ENCODE measurements around the gene AADACL4.

AADACL4 gene

DNA sequence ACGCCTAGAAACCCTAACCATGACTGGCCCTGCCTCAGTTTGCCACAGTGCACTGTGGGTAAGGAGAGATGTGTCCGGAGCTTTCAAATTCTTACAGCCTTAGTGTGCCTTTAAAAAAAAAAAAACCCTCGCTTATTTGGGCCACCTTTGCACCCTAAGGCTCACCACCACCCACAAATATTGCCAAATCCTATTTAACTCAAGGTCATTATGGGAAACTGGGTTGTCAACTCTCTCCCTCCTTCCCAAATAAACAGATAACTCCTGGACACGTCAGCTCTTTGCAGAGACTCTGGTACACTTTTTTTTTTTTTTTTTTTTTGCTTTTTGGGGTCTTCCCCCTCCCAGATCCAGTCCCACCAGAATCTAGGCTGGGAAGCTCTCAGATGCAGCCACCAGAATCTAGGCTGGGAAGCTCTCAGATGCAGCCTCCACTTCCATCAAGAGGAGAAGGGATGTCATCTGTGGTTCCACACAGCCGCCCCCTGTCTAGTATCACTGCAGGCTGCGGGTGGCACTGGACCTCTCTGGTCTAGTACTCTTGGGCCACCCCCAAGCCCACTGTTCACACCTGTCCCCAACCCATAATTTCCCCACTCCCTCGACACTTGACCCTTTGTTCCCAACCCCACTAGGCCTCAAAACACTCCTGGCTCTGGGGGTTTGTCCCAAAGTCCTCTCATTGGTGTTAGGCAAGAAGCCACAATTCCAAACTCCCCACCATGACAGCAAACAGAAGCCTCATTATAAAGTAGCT, 29.3 kb upstream of the AADACL4 start:
- no peak for DNase-seq

DNA sequence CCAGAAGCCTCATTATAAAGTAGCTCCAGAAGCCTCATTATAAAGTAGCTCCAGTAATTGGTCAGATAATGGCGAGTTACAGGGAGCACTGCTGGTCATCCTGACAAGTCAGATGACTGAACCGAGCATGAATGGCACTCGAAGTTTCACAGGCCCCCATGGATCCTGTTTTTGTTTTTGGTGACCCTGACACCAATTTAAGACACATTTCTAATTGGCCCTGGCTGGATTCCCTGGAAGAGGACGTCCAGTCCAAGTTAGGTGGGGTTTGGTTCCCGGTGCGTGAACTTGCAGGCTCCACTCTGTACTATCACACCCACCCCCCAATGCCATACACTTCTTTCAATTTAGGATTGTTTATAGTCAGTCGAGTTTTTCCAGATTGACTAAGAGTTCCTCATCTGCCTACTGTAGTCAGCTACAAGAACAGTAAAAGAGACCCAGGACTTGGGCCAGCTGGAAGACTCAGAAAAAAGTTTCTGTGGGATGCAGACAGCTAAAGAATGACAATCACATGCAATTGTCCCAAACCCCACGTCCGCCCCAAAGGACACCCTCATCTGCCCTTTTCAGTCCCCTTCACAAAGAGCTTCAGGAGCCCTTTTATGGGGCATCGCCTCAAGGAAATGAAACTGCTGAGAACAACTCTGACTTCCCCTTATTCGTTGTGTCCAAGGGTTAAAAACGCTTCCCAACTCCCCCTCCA, 28.6 kb upstream of the AADACL4 start:
- DNase-seq = no peak

DNA sequence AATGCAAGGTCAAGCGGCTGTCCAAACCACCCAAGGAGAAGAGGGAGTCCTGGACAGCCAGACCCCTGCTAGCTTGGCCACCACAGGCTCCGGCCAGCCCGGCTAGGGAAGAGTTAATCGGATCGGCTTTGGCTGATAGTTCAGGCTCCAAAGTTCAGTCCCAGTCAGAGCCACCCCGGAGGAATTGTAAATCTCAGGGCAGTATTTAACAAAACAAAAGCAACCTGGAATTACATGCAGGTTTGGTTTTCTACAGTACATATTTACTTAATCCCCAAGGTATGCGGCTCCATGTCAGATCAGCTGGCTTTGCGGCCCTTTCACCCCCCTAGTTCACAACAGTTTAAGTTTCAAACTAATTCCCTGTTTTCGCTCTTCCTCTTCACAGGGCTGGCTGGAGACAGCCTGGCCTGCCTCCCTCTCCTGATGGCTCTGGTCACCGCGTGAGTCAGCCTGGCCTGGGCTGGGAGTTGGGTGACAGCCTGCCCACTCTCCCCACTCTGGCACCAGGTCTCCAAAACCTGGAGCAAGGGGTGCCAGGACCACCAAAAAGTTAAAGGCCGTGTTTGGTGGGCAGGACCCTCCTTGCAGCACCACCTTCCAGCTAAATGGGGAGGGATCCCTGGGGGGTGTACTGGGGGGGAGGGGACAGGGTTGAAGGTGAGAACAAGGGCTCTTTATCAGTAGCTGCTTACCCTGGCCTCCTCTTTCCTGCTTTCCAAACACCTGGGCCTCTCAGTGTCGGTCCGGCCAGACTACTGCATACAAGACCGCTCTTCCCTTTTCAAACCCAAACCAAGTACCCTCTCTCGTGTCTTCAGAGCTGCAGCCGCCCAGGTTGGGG, 27.8 kb upstream of the AADACL4 start:
- peak; percentile 39 for DNase-seq

DNA sequence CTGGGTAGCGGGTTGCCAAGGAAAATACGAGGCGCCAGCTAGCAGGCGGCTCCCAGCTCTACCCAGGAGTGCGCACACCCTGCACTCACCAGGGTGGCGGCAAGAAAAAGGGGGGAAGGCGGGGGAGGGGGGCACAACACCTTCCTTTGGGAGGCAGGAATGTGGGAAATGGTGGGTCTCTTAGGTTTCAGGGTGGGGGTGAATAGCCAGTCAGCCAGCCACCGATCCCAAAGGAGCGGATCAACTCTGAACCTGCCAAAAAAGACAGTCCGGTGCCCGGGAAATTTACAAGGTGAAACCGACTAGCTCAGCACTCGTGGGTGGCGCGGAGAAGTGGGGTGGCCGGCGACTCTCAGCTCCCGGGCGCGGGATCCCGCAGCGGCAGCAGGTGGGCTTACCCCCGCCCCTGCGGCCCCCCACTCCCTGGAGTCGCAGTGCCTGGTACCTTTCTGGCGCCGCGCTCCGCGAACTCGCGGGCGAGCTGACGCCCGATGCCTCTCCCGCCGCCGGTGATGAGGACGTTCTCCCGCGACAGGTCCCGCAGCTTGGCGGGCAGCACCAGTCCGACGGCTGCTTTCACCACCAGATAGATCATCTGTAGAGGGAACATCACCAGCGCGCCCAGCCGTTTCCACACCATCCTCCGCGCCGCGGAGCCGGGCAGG, 27.0 kb upstream of the AADACL4 start:
- no peak for DNase-seq

DNA sequence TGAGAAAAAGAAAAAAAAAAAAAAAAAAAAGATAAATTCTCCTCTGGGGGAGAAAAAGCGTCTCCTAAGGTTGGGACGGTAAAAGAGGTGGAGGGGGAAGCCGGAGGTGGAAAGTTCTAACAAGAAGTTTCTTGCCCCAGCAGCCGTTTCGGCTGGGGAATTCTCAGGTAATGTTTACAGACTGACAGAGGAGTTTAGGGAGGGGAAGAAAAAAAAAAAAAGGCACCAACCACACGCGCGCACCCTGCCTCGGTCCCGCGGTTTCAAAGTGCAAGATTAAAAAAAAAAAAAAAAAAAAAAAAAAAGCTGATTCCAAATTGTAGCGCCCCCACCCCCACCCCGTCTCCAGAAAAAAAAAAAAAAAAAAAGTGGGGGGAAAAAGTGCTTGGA, 26.4 kb upstream of the AADACL4 start:
- DNase-seq = no peak

DNA sequence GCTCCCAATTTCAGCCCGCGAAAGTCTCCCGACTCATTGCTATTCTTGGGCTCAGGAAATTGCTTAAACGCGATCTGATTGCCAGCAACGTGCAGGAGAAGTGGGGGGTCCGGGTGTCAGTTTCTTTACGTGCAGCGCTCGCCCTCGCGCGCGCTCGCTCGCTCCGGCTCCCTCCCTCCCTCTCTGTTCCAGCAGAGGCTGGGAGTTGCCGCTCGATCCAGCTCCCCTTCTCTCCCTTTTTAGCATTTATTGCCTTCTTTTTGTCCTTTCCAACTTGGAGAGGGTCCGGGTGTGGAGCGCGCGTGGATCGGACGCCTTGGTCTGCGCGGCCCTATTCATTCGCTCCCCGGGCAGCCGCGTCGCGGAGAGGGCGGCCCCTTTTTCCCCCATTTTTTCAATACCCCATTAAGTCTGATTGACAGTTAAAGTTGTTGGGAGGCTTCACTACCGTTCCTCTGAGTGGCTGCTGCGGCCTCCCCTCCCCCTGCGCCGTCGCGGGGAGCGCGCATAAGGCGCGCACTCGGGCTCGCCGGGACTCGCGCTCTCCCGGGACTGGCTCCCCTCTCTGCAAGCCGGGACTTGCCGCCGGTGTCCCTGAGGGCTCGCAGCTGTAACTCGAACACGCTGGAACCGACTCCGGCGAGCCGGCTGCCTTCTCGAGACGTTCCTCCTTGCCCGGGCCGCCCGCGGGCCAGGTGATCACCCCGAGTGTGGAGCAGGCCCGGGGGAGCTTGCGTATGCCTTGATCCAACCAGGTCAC, 25.8 kb upstream of the AADACL4 start, which contains the start of gene DHRS3:
TSS of gene DHRS3 (minus strand) at position 310 of the 760 bp plus-strand sequence. CDS start 862 bp downstream, outside the sequence.
- peak; percentile 85 for DNase-seq

DNA sequence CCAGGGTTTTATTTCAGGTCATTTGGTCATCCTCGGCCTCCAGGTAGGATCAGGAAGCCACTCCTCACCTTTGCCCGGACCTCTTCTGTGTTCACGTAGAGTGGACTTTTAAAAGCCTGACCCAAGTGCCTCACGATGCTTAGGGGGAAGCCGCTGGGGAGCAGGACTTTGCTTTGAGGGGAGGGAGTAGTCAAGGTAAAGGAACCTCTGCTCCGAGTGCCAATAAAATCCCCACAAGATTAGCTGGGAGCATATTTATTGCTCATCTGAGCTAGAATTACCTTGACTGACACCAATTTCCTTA, 25.3 kb upstream of the AADACL4 start:
- no peak for DNase-seq

DNA sequence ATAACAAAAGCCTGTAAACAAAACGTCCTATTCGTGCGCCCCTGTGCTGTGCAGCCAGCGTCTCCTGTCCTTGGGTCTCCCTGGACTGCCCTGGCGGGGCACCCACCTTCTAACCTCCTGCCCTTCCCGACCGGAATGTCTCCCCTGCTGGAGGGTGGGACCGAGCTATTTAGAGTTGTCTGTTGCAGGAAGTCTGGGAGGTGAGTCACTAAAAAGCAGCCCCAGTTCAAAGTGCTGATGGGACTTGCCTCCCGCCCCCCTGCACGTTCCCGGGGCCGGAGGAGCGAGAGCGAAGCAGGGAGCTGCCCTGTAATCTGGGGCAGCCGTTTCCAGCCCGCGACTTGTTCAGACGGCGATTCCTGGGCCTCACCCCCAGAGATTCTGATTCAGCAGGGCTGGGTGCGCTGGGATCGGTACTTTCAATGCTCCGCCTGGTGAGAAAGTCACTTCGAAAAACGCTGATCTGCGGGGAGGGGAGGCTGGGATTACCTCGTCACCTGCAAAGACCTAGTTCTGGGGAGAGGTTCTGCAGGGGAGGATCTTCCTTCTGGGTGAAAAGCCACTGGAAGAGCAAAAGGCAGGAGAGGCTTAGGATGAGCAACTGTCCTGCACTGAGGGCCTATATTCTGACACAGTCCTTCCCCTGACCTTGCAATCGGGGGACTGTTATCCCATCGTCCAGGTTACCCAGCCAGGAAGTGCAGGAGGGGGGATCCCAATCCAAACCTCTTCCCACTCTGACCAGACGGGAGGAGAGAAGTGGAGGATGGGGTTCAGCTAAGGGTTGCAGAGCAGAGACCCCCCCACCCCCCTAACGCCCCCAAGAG, 24.7 kb upstream of the AADACL4 start:
- DNase-seq = peak; percentile 91

DNA sequence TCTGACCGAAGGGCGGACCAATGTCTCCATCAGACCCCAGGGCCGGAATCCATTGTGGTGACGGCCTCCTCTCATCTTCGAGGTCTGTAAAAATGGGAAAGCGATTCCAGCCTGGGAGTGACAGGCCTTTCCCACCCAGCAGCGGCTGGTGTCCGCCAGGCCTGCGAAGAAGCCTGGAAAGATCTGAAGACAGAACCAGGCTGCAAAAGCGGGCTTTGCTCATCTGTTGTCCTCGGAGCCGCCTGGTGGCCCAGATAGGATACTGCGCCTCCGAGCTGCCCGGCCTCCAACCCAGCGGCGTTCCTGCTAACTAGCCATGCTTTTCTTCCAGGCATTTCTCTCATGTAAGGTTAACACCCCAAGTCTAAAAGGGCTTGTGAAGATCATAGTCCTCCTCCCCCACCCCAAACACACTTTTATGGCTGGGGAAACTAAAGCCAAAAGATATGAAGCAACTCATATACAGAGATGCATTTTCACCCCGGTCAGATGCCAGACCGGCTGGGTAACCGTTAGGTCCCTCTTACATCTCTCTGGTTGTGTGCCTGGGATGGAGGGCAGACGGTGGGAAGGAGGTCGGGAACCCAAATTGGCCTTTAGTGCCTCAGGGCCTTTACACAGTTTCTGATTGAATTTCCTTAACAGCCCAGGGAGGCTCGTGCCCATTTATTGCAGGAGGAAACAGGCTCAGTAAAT, 23.9 kb upstream of the AADACL4 start:
- peak; percentile 89 for DNase-seq

DNA sequence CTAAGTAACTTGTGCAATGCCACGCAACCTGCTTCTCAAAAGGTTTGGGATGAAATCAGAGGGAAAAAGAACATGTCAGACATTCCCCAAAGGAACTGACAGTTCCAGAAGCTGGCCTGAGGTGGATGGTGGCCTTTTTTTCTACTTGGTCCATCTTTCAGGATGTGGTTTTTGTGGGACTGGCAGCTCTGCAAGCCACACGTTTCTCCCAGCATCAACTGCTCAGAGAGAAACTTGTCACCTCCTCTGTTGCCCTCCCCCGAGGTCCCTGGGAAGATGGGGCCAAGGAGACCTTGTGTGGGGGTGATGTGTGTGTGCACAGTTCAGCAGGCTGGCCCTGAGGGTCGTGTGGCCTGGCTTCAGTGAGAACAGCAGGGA, 23.4 kb upstream of the AADACL4 start:
- DNase-seq = peak; percentile 44

DNA sequence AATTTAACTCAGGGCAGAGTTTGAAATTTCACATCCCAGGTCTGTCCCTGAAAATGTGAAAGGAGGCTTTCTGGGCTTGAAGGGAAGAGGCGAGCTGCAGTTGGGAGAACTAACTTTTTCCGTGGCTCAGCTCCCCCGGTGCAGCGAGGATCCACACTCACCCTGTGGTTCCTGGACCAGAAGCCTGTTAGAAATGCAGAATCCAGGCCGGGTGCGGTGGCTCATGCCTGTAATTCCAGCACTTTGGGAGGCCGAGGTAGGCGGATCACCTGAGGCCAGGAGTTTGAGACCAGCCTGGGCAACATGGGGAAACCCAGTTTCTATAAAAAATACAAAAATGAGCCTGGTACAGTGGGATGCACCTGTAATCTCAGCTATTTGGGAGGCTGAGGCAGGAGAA, 23.0 kb upstream of the AADACL4 start:
- DNase-seq = no peak

DNA sequence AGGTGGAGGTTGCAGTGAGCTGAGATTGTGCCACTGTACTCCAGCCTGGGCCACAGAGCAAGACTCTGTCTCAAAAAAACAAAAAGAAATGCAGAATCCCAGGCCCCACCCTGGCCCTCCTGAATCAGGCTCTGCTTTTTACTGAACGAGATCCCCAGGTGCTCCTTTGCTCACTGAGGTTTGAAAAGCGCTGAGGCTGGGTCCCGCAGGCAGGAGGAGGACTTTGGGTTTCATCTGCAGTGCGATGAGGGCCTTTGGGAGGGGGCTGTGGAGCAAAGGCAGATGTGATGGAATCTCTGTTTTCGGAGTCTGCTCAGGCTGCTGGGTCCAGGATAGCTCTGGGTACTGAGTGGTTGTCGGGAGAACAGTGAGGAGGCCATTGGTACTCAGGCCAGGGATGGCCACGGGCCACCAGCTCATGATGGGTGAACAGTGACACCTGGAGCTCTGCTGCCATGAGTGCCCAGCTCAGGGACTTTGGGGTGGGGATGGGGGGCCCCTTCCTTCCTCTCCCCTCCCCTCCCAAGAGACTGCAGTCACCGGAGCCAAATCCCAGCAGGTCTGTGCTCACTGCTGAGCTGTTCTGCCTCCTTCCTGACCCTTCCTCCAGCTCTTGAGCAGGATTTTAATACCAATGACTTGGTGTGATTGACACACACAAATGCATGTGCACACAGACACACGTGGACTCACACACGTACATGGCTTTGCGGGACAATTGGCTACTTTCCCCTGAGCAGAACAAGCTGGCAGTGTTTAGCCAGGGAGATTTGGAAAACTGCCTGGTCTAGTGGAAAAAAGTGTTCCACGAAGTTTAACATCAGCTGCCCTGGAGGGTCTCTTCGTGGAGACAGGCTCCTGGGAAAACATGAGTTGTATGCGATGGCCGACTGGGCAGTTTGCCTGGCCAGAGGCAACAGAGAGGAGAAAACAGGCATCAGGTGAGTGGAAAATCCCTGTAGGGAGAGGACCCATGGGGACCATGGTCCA, 22.2 kb upstream of the AADACL4 start:
- DNase-seq = peak; percentile 43

DNA sequence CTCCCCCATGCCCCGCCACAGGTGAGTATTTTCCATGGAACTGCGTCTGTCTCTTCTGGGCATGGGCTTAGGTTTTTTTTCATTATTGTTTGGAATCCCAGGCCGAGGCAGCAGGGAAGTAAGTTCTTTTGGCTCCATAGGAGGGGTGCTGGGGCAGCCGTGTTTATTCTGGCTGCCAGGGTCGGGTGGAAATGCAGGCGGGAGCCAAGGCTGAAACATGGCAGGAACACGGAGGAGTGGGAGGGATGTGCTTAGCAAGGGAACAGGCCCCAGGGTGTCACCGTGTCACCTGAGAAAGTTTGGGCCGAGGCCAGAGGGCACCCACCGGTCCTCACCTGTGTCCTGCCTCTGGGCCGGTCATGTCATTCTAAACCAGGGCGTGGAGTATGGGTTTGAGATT, 21.4 kb upstream of the AADACL4 start:
- DNase-seq = no peak

DNA sequence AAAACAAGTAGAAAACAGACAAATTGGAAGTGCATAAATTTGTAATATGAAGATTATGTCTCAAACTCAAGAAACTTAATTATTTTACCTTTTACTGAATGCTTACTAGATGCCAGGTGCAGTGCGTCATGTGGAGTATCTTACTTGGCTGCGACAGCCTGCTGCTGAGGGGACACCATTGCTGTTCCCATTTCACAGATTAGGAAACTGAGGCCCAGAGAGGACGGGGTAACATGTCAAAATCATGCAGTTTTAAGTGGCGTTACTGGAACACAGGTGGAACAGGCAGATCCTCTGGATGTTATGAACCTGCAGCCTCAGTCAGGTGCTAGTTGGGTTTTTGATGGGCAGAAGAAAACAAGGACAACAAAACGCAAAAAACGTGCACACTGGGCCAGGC, 18.6 kb upstream of the AADACL4 start:
- DNase-seq = no peak

DNA sequence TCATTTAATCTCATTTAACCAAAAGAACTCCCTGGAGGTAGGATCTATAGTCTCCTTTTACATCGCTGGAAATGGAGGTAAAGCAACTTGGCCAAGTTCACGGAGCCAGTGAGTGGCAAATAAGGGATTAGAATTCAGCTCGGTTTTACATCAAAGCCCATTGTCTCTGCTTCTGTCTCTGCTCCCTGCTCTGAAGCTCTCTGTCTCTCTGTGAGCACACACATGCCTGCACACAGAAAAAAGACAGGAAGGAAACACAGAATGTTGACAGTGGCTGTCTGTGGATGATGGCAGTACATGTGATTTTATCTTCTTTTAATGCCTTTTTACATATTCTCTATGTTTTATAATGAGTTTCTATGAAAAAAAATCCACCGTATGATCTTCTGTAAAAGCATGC, 17.0 kb upstream of the AADACL4 start:
- DNase-seq = no peak

DNA sequence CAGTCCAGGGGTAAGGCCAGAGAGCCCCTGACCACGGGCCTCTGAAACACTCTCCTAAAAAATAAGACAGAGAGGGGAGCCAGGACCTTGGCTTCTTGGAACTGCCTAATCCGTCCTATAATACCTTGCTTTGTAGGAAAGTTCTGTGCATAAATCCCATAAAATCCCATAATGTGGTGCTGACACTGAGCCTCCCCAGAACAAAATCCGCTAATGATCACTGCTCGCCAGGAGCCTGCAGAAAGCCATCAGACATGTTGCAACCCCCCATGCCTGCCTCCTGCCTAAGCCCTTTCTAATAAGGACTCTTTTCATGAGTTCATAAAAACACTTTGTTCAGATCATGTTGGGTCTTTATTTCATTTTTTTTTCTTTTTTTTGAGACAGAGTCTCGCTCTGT, 16.6 kb upstream of the AADACL4 start:
- DNase-seq = no peak

DNA sequence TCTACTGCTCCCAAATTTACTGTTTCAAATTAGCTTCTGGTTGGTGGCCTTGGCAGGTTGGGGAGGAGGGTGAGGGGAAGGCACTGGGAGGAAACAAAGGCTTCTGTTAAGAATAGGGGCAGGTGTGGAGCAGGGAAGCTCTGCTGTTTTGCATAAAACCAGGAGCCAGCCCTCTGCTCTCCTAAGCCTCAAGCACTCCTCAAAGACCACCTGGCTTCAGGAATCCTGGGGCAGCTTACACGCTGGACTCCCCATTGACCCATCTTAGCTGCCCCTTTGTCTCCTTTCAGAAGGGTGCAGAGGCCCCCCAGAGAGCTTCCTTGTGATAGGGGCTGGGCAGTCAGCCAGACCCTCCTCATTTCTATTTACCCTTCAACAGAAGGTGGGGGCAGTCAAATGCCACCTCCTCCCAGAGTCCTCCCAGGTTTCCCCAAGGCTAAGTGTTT, 14.4 kb upstream of the AADACL4 start:
- no peak for DNase-seq

DNA sequence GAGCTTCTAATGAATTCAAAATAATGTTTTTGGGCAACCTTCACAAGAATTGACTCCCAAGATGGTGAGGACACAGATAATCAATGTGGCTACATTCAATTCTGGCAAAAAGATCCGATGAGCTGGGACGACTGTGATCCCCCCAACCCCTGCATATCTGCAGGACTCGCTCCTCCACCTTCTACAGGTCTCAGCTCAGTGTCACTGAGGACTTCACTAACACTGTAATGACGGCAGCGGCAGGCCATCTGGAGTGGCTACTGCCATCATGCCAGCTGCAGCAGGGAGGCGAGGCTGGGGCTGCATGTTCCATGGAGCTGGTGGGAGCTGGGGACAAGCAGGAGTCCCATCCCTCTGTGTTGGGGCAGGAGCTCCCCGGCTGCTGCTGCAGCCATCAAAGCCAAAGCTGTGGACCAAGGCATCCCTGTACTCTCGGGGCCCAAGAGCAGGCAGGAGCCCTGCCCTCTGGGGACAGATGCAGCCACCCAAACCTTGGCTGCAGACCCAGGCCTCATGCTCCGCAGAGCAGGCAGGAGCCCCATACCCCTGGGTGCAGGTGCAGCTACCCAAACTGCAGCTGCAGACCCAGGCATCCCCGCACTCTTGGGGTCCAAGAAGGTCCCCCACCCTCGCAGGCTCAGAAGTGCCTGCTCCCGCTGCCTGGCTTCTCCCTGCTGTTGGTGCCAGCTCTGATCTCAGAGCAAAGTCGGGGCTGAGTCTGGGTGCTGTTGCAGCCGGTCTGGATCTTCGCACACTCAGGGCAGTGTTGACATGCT, 13.7 kb upstream of the AADACL4 start:
- DNase-seq = no peak
